Hypothalamus (tissue), 51 donors: Measurements from ENCODE around the gene ERVFRD-1.
"Not testable (repeated sequence)": the region's sequence is repeated elsewhere in the genome, so short reads cannot be mapped to it uniquely, and the experiment has no call there.

Source experiments
- DNase-seq, 51 donors: peaks; one replicate each; lab custom pipeline; 2025; lab: John Stamatoyannopoulos, UW

ERVFRD-1 gene

DNA sequence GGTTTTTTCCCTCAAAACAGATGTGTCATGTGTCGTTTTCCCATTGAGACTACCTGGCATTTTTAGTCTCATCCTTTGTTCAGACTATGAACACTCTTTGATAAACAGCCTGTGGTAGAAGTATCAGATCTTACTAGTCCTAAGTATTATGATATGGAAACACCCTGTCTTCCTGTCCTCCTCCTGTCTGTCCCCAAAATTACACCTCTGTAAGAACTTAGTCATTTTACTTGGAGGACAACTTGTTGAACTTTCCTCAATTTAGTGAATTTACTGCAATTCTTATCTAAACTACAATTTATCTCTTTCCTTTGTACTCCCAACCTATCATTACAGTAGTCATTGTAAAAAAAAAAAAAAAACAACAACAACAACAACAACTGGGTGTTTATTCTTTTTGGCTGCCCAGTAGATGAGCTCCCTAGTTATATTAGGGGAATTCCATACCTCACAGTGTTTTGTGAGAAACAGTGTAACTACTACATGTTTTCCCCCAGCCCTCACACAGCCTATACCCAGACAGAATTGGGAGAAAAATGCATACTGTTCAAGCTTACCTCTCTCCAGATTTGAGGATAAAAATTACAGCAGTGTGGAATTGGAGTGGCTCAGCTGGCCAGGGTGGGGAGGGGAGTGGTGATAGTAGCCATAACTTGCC lies 18.5 kb upstream of the ERVFRD-1 start:
- no peak for DNase-seq

DNA sequence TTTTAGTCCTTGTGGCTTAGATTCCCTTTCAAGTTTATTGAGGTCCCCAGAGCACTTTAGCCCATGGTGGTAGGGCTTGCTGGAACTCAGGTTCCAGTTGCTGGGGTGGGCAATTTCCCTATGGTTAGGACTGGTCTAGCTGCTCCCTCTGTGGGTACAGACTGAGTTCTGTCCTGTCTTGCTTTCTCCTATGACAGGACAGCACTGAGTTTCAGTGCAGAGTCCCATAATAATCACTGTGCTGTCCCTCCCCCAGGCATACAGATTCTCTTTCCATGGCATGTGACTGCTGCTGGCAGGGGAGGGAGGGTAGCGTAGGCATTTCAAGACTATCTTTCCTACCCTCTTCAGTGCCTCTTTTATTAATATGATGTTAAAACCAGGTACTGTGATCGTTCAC lies 17.1 kb upstream of the ERVFRD-1 start:
- peak in 4 of 51 donors; percentile 2 to 29 (median 13) for DNase-seq

DNA sequence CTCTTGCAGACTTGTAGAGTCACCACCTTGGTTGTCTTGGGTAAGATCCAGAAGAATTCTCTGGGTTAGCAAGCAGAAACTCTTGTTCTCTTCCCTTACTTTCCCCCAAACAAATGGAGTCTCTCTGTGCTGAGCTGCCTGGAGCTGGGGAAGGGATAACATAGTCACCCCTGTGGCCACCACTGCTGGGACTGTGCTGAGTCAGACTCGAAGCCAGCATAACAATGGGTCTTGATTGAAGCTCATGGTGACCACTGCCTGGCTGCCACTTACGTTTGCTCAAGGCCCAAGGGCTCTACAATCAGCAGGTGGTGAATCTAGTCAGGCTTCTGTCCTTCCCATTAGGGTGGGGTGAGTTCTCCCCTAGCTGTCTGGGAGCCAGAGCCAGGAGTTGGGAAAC lies 15.4 kb upstream of the ERVFRD-1 start:
- DNase-seq: no peak

DNA sequence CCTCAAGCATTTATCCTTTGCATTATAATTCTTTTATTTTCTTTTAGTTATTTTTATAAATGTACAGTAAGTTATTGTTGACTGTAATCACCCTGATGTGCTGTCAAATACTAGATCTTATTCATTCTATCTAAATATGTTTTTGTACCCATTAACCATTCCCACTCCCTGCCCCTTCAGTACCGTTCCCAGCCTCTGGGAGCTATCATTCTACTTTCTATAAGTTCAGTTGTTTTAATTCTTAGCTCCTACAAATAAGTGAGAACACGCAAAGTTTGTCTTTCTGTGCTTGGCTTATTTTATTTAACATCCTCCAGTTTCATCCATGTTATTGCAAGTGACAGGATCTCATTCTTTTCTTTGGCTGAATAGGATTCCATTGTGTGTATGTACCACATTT lies 12.5 kb upstream of the ERVFRD-1 start:
- no peak for DNase-seq

DNA sequence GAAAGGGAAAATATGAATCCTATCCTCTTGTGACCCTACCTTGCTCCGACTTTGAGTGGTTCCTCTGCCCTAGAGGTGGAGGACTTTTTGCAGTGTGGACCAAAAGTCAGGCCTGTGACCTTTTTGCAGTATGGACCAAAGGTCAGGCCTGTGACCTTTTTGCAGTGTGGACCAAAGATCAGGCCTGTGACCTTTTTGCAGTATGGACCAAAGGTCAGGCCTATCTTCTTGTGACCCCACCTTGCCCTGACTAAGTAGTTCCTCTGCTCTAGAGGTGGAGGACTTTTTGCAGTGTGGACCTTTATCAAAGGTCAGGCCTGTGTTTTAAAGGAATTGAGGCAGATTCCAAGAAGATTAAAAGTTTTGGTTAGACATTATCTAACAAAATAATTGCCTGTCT lies 10.9 kb upstream of the ERVFRD-1 start:
- no peak for DNase-seq

DNA sequence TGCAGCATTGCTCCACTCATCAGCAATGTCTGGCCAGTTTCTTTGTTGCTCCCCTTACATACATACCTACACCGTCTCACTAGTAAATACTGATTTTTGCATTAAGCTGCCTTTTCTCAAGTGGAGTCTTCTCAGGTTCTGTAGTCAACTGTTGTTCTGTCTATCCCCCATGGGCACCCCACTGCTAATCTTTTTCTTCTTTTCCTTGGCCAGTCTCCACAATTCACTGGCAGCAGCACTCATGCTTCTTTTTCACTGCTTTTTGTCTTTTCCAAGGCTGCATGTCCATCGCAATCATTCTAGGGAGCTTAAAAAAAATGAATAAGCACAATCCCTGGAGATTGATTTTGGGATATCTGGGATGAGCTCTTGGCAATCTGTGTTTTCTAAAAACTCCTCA lies 10.3 kb upstream of the ERVFRD-1 start:
- no peak for DNase-seq

DNA sequence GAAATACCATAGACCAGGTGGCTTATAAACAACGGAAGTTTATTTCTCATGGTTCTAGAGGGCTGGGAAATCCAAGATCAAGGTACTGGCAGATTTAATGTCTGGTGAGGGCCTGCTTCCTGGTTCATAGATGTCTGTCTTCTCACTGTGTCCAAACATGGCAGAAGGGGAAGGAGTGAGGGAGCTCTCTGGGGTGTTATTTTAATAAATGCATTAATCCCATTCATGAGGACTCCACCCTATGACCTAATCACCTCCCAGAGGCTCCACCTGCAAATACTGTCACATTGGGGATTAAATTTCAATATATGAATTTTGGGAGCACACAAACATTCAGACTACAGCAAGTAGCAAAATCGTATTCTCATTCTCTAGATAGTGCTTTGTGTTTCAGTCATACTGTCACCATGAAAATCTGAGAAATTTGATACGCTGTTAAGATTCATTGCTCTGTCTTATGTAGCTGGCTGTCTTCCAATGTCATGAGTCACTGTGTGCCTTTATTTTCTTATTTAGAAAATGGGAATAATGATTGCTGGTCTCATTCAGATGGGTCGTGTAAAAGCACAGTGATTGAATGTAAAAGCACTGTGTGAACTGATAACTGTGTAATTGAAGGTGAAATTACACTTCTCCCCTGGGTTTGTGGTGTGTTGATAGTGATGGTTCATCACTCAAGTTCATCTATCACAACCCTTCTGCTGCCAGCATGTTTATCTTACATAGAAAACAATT lies 8.9 kb upstream of the ERVFRD-1 start:
- DNase-seq: no peak

DNA sequence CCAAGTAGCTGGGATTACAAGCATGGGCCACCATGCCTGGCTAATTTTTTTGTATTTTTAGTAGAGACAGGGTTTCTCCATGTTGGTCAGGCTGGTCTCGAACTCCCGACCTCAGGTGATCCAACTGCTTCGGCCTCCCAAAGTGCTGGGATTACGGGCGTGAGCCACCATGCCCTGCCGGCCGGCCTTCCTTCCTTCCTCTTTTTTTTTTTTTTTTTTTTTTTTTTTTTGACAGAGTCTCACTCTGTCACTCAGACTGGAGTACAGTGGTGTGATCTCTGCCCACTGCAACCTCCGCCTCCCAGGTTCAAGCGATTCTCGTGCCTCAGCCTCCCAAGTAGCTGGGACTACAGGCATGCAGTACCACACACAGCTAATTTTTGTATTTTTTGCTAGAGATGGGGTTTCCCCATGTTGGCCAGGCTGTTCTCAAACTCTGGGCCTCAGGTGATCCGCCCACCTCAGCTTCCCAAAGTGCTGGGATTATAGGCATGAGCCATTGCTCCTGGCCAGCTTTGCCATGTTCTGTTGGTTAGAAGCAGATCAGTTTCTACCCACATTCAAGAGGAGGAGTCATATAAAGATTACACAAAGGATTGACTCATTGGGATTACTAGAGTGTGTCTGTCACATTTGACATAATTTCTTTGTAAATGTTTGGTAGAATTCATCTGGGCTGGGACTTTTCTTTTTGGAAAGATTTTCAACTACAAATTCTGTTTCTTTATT lies 4.4 kb upstream of the ERVFRD-1 start:
- not testable (repeated sequence) for DNase-seq

DNA sequence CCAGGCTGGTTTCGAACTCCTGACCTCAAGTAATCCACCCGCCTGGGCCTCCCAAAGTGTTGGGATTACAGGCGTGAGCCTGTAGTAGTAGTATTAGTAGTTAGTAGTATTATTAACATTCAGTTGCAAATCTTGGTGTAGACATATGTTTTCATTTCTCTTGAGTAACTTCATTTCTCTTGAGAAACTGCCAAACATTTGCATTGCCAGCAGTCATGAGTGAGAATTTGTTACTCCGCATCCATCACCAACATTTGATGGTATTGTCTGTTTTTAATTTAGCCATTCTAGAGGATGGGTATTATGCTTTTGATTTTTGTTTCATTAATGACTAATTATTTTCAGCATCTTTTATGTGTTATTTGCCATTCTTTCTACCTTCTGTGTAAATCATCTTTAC lies 1.5 kb upstream of the ERVFRD-1 start:
- DNase-seq: no peak

DNA sequence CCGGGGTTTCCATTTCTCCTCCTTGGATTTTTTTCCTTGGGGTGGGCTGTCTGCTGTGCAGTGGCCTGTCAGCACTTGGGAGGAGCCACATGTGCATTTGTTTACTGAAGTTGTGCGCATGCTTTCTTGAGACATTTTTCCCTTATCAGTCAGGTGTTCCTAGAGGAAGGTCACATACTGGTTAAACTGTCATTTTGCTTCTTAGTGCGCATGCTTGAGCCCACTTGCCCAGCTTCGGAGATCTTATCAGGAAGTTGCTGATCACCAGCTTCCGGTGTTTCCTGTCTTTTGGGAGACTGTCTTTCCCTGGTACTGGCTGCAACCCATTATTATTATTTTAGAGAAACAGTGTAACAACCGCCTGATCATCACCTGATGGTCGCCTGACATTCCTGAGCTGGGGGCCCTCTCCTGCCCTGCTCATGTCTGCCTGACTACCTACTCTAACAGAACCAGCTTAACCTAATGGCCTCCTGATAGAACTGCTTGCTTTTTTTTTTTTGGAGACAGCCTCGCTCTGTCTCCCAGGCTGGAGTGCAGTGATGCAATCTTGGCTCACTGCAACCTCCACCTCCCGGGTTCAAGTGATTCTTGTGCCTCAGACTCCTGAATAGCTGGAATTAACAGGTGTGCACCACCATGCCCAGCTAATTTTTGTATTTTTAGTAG lies 378 bp upstream of the ERVFRD-1 start:
- no peak for DNase-seq

DNA sequence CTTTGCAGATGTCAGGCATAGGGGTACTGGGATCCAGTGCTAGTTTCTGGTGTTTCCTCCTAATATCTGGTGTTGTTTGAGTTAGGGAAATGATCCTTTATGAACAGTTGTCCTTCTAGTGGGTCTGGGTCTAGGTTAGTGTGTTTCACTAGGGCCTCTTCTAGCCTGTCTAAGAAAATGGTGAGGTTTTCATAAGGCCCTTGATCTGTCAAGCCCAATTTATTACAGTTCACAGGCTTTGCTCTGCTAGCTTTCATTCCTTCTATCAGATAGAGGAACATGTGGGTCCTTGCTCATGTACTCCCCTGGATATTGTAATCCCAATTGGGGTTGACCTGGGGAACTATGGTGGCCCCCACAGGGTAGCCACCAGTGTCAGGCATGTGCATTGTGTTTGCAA lies 2.8 kb downstream of the ERVFRD-1 start:
- DNase-seq: no peak

DNA sequence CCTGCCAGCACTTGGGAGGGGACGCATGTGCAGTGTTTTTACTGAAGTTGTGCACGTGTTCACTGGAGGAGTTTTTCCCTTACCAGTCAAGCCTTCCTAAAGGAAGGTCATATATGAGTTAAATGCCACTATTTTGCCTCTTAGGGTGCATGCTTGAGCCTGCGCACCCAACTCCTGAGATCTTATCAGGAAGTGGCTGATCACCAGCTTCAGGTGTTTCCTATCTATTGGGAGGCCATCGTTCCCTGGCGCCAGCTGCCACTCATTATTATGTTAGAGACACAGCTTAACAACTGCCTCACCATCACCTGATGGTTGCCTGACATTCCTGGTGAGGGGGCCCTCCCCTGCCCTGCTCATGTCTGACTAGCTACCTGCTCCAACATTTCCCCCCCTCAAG lies 8.5 kb downstream of the ERVFRD-1 start:
- no peak for DNase-seq

DNA sequence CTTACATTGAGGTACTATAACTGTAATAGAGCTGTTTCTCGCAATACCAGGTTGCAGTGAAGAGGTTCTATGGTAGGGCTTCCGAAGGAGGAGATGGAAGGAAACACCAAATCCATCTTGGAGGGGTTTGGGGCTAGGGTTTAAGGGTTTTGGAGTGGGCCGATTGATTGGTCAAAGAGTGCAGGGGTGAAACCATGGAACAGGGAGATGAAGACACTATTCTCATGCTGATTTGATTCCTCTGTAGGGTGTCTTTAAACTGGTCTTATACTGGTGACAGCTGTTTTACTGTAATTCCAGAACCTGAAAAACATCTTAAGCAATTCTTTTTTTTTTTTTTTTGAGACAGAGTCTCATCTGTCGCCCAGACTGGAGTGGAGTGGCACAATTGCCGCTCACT lies 10.1 kb downstream of the ERVFRD-1 start:
- DNase-seq: no peak

DNA sequence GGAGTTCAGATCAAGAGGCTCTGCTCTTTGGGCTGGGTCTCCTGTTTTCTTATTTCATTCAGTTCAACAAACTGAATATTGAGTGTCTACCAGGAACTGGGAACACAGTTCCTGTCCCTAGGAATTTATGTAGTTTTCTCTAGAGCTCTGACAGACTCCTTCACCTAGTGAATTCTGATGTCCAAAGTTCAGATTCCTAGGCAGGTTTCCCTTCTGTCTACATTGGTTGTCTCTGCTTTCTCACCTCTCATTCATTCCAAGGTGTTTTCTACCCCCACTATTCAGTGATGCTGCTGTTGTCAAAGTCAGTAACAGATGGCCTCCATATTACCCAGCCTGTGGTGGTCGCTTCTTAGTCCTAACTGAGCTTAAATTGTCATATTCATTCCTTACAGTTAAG lies 13.5 kb downstream of the ERVFRD-1 start:
- DNase-seq: no peak

DNA sequence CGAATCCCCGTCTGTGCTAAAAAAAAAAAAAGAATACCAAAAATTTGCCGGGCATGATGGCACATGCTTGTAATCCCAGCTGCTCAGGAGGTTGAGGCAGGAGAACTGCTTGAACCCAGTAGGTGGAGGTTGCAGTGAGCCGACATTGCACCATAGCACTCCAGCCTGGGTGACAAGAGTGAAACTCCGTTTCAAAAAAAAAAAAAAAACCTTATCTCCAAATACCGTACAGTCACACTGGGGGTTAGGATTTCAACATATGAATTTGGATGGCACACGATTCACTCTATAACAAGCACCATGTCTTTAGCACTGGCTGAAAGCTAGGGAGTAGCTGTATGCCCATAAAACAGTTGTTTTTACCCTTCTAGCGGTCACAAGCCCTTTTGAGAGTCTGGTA lies 14.0 kb downstream of the ERVFRD-1 start:
- no peak for DNase-seq

DNA sequence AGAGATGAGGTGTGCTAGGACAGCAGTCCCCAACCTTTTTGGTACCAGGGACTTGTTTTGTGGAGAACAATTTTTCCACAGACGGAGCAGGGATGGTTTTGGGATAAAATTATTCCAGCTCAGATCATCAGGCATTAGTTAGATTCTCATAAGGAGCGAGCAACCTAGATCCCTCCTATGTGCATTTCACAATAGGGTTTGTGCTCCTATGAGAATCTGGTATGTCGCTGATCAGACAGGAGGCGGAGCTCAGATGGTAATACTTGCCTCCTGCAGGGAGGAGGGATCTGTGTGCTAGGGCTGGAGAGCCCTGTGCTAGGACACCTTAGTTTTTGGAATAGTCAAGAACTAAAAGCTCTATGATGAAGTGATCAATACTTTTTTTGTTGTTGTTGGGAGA lies 15.4 kb downstream of the ERVFRD-1 start:
- peak in 1 of 51 donors; percentile 10 for DNase-seq

DNA sequence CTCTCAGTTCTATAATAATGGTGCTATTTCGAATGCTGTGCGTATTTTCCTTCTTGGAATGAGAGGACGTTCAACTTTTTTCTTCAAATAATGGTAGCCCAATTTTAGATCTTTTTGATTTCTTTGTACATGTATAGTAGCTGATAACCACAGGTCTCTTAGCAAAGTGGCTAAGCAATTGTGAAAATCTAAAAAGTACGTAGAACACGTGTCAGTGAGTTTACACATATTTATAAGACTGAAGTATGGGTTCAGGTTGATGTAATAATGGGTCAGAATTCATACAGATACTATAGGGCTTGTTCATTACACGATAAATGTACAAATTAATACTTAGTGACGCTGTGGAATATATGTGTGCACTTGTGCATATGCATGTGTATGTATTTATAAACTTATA lies 16.6 kb downstream of the ERVFRD-1 start:
- DNase-seq: no peak

DNA sequence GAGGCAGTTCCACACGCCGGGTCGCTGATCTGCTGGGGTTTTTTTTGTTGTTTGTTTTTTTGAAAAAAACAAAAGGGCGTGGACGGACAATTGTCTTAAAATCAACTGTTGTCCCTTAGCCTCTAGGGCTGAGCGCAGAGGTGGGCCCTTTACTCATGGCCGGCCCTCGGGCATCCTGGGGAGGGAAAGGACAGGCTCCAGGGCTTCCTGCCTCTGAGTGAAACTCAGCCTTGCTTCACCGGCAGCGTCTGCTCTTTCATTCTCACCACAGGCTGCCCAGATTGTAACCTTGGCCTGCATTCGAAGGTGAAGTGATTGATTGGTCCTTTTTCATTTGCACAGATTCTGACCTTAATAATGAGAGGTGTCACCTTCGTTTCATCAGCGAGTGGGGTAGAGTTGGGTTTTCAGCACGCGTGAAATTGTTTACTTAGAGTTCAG lies 17.1 kb downstream of the ERVFRD-1 start:
- peak in 28 of 51 donors; percentile 7 to 65 (median 32) for DNase-seq

DNA sequence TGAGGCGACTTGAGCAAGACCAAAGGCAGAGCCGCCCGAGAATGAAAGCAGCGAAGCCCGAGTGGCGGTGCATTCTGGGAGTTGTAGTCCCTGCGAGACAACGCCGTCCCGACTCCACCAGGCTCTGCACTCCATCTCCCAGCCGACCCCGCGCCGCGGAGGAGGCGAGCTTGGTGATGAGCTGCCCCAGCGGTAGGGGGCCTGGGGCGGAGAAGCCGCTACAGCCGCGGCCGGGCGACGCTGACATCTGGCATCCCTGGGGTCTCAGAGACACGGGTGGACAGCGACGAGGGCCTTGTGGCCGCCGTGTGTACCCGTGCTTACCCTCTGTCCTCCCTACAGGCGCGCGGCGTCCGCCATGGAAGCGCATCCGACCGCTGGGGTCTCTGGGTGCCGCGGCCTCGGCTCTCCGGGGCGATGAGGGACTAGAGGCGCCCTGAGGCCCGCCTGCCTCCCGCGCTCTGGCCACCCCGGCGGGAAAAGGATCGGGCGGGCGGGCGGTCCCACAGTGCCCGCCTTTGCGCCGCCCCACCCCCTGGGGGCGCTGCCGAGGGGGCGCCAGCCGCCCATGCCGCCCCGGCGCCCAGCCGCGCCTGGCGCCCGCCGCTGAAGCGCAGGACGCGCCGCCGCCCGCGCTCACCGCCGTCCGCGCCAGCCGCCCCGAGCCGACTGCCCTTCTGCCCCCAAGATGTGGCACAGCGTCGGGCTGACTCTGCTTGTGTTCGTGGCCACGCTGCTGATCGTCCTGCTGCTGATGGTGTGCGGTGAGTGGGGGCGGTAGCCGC lies 17.7 kb downstream of the ERVFRD-1 start, which contains the start of gene SMIM13:
Gene SMIM13 (plus strand): TSS at position 209 of the 785 bp plus-strand sequence. CDS start 480 bp downstream, at position 689.
- peak in 50 of 51 donors; percentile 62 to 99 (median 95) for DNase-seq

DNA sequence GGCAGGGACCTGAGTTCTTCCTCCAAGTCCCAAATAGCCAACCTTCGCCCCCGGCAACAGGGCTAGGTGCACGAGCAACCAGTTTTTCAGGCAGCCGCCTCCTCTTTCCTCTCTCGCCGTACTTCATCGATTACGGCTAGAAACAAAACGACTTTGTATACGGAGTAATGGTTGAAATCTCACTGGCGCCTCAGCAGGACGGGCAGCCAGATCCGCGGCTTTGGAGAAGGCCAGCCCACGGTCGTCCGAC lies 18.2 kb downstream of the ERVFRD-1 start:
- peak in 1 of 51 donors; percentile 67 for DNase-seq
